ENCODE measurements around the gene IQGAP3.

DNA sequence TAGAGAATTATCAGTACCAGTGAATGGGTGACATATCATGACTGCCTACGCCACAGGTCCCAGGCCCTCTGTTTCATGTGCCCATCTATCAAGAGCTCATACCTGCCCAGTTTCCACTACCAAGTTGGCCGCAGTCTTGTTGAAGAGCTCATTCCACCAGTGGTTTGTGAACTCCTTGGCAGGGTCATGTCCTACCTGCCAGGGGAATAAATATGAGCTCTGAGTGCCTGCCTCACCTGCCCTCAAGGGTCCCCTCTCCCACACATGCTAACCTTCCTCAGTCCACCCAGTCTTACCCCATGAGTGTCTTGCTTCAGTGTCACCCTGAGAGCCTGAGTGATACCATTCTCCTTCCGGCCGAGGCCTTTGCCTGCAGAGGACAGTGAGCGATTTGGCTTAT, 25.8 kb upstream of the IQGAP3 start:
- TF ChIP-seq, protein P1, sequence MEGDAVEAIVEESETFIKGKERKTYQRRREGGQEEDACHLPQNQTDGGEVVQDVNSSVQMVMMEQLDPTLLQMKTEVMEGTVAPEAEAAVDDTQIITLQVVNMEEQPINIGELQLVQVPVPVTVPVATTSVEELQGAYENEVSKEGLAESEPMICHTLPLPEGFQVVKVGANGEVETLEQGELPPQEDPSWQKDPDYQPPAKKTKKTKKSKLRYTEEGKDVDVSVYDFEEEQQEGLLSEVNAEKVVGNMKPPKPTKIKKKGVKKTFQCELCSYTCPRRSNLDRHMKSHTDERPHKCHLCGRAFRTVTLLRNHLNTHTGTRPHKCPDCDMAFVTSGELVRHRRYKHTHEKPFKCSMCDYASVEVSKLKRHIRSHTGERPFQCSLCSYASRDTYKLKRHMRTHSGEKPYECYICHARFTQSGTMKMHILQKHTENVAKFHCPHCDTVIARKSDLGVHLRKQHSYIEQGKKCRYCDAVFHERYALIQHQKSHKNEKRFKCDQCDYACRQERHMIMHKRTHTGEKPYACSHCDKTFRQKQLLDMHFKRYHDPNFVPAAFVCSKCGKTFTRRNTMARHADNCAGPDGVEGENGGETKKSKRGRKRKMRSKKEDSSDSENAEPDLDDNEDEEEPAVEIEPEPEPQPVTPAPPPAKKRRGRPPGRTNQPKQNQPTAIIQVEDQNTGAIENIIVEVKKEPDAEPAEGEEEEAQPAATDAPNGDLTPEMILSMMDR (IDR thresholded peaks at IDR 0.05), result no peak
- TF ChIP-seq POLR2AphosphoS5 (IDR thresholded peaks at IDR 0.05; ENCODE audit: low read depth, low read length), result no peak
